Mucosa of rectum (tissue), 2 donors: ENCODE measurements around the gene DUSP23.

Experiments used
- H3K27ac ChIP-seq, 2 donors: one replicate each; pipeline ENCODE4 v1.7.0; 2013; ENCODE audit warnings: inconsistent platforms in 2 of 2, low read depth in 2 of 2, low read length in 2 of 2
- H3K27me3 ChIP-seq, 2 donors: one replicate each; pipeline ENCODE4 v1.7.0; 2013; ENCODE audit warnings: low read length in 2 of 2; ENCODE audit not compliant: control insufficient read depth in 2 of 2, insufficient read depth in 2 of 2
- H3K36me3 ChIP-seq, 2 donors: one replicate each; pipeline ENCODE4 v1.7.0; 2013; ENCODE audit warnings: low read length in 2 of 2; ENCODE audit not compliant: control insufficient read depth in 2 of 2, insufficient read depth in 2 of 2
- H3K4me1 ChIP-seq, 2 donors: one replicate each; pipeline ENCODE4 v1.7.0; 2013; ENCODE audit warnings: low read length in 2 of 2, mild to moderate bottlenecking in 1 of 2; ENCODE audit not compliant: control insufficient read depth in 2 of 2, insufficient read depth in 2 of 2
- H3K4me3 ChIP-seq, 2 donors: one replicate each; pipeline ENCODE4 v1.7.0; 2013; ENCODE audit warnings: low read length in 2 of 2
- H3K9ac ChIP-seq, 2 donors: one replicate each; pipeline ENCODE4 v1.7.0; 2013; ENCODE audit warnings: low read length in 2 of 2, low read depth in 1 of 2, mild to moderate bottlenecking in 1 of 2
- H3K9me3 ChIP-seq, 2 donors: one replicate each; pipeline ENCODE4 v1.7.0; 2013; ENCODE audit warnings: low read length in 2 of 2; ENCODE audit not compliant: control insufficient read depth in 2 of 2
- donor health status: healthy.
- donor health status: Normal muscosa, but diverticular disease.

The DUSP23 gene

DNA sequence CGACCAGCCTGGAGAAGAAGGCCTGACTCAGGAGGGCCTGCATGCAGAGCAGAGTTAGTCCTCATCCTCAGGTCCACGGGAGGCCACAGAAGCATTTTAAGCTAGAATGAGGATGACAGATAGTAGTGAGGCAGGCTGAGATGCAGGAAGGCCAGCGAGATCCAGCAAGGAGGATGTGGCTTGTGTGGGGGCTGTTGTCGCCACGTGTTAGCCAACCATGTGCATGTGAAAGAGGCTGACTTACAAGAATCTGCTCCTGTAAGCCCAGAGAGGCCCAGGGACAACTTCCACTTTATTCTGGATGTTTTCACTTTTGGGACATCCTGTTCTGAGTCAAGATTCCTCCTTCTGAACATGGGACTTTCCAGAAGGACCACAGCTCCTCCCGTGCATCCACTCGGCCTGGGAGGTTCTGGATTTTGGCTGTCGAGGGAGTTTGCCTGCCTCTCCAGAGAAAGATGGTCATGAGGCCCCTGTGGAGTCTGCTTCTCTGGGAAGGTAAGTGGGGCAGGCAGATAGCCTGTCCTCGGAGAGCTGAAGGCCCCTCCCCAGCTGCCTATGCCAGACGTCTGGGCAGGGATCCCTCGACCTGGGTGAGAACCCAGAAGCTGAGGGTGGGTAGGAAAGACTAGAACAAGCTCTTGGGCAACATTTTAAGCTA, 45.8 kb downstream of the DUSP23 start, which contains the start of gene SLAMF8:
Gene SLAMF8 (plus strand): TSS at position 433 of the 661 bp plus-strand sequence. CDS start 26 bp downstream, at position 459.
- H3K36me3 ChIP-seq = no peaks in the 10 kb centered on the region
- H3K4me1 ChIP-seq = peaks cover 0 to 10% of the 10 kb centered on the region in 2 donors
- peak within 1 kb of the TSS; percentile 30 to 45 for H3K4me3 ChIP-seq
- peak within 1 kb of the TSS; percentile 20 to 34 for H3K27ac ChIP-seq
- H3K9me3 ChIP-seq = no peaks in the 10 kb centered on the region
- peak within 1 kb of the TSS in 1 of 2 donors; percentile 14 for H3K9ac ChIP-seq
- peaks cover 0 to 2% of the 10 kb centered on the region in 2 donors for H3K27me3 ChIP-seq

GRCh38 chr1:159827102-159827490, 46.3 kb downstream of the DUSP23 start:
- Histone ChIP-seq H3K4me3 (peak overlapping the region; percentile 30 to 45), H3K4me1 (peaks cover 0 to 8% of the 10 kb centered on the region in 2 donors), H3K27ac (peak overlapping the region in 1 of 2 donors; percentile 20), H3K9me3 (no peaks in the 10 kb centered on the region), H3K9ac (peak overlapping the region in 1 of 2 donors; percentile 14), H3K36me3 (no peaks in the 10 kb centered on the region), H3K27me3 (no peaks in the 10 kb centered on the region)

- no peak overlapping the region for H3K27ac ChIP-seq
- peak overlapping the region; percentile 1 to 45 for H3K4me3 ChIP-seq
- H3K9me3 ChIP-seq = no peaks in the 10 kb centered on the region
- H3K4me1 ChIP-seq = peaks cover 0 to 8% of the 10 kb centered on the region in 2 donors
- H3K27me3 ChIP-seq = no peaks in the 10 kb centered on the region
- peak overlapping the region in 1 of 2 donors; percentile 14 for H3K9ac ChIP-seq
- H3K36me3 ChIP-seq = no peaks in the 10 kb centered on the region
Measured at GRCh38 chr1:159827549-159827948, 46.8 kb downstream of the DUSP23 start.

- Histone ChIP-seq H3K4me1 (peaks cover 0 to 8% of the 10 kb centered on the region in 2 donors), H3K36me3 (no peaks in the 10 kb centered on the region), H3K27ac (no peak overlapping the region), H3K4me3 (peak overlapping the region; percentile 20 to 41), H3K9me3 (no peaks in the 10 kb centered on the region), H3K27me3 (no peaks in the 10 kb centered on the region), H3K9ac (no peak overlapping the region)
Measured at GRCh38 chr1:159828176-159828575, 47.4 kb downstream of the DUSP23 start.

- peaks cover 0 to 8% of the 10 kb centered on the region in 2 donors for H3K4me1 ChIP-seq
- H3K36me3 ChIP-seq = no peaks in the 10 kb centered on the region
- no peak overlapping the region for H3K27ac ChIP-seq
- no peaks in the 10 kb centered on the region for H3K27me3 ChIP-seq
- H3K9me3 ChIP-seq = no peaks in the 10 kb centered on the region
- peak overlapping the region in 1 of 2 donors; percentile 41 for H3K4me3 ChIP-seq
- H3K9ac ChIP-seq = no peak overlapping the region
Measured at GRCh38 chr1:159828581-159829272, 48.0 kb downstream of the DUSP23 start.

- Histone ChIP-seq H3K27me3 (no peaks in the 10 kb centered on the region), H3K9me3 (no peaks in the 10 kb centered on the region), H3K9ac (no peak overlapping the region), H3K4me1 (peaks cover 0 to 8% of the 10 kb centered on the region in 2 donors), H3K36me3 (no peaks in the 10 kb centered on the region), H3K27ac (no peak overlapping the region), H3K4me3 (no peak overlapping the region)
Measured at GRCh38 chr1:159829273-159829634, 48.5 kb downstream of the DUSP23 start.

- H3K4me1 ChIP-seq = peaks cover 0 to 8% of the 10 kb centered on the region in 2 donors
- no peaks in the 10 kb centered on the region for H3K36me3 ChIP-seq
- H3K9me3 ChIP-seq = no peaks in the 10 kb centered on the region
- H3K4me3 ChIP-seq = peak overlapping the region in 1 of 2 donors; percentile 10
- no peak overlapping the region for H3K27ac ChIP-seq
- H3K9ac ChIP-seq = peak overlapping the region in 1 of 2 donors; percentile 6
- no peaks in the 10 kb centered on the region for H3K27me3 ChIP-seq
Measured at GRCh38 chr1:159829822-159830465, 49.2 kb downstream of the DUSP23 start.

DNA sequence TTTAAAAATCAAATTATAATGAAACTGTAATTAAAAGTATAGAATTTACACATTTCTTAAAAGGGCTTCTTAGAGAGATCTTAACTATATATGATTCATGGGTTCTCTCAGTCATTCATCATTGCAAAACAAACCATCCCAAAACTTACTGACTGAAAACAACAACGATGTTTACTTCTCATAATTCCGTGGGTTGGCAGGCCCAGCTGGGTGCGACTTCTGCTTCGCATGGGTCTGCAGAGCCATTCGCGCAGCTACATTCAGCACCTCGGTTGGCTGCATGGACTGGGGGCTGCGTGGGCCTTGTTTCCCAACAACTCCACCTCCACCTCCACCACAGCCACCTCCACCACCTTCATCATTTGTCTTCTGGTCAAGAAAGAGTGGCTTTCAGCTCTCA, 50.0 kb downstream of the DUSP23 start:
- no peaks in the 10 kb centered on the region for H3K36me3 ChIP-seq

GRCh38 chr1:159831412-159832141, 50.8 kb downstream of the DUSP23 start:
- no peak overlapping the region for H3K4me3 ChIP-seq
- H3K36me3 ChIP-seq = no peaks in the 10 kb centered on the region
- no peaks in the 10 kb centered on the region for H3K27me3 ChIP-seq
- no peaks in the 10 kb centered on the region for H3K9me3 ChIP-seq
- peaks cover 0 to 5% of the 10 kb centered on the region in 2 donors for H3K4me1 ChIP-seq
- H3K27ac ChIP-seq = no peak overlapping the region
- no peak overlapping the region for H3K9ac ChIP-seq

More for the DNA sequence above, 50.0 kb downstream of the DUSP23 start:
- Histone ChIP-seq H3K9ac (peak overlapping the region in 1 of 2 donors; percentile 6), H3K27ac (no peak overlapping the region), H3K4me3 (no peak overlapping the region), H3K27me3 (no peaks in the 10 kb centered on the region), H3K9me3 (no peaks in the 10 kb centered on the region), H3K4me1 (peaks cover 0 to 8% of the 10 kb centered on the region in 2 donors)
